ENCODE results near the gene CMBL.

Gene CMBL

DNA sequence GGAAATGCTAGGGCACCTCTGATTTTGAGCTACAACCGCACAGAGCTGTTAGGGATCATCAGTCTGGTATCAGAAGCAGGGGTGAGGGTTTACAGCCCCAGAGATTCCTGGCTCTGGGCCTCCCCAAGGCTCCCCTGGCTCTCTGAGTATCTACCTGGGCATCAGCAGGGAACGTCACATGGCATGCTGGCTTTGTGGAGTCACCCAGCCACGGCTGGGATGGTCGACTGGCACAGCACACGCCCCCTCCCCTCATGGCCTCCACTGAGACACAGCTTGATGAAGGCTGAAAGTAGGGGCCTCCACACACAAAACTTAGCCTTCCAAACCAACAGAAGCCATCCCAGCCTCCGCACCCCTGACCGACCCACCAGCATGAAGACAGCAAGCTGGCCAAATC lies 74.7 kb downstream of the CMBL start:
- Histone ChIP-seq H3F3A (ENCODE audit: control insufficient read depth, insufficient read depth) (no peaks in the 10 kb centered on the region), H3K9me2 (replicated peaks; ENCODE audit: control insufficient read depth, low read length) (no peaks in the 10 kb centered on the region), H3K27me3 (ENCODE audit: control insufficient read depth, low read length) (no peaks in the 10 kb centered on the region), H3K79me2 (ENCODE audit: control insufficient read depth, low read length) (no peaks in the 10 kb centered on the region), H4K20me1 (ENCODE audit: control insufficient read depth, insufficient read depth, low read depth, low read length) (no peaks in the 10 kb centered on the region), H3K36me3 (ENCODE audit: control insufficient read depth, low read length) (peaks cover 23% of the 10 kb centered on the region), H3K27ac (ENCODE audit: low read depth, low read length) (no peak overlapping the region), H3K4me1 (ENCODE audit: control insufficient read depth, low read length) (no peaks in the 10 kb centered on the region), H3K9me3 (ENCODE audit: control insufficient read depth, insufficient read depth, low read length) (no peaks in the 10 kb centered on the region), H3K4me2 (ENCODE audit: low read length) (no peak overlapping the region), H3K4me3 (ENCODE audit: low read length) (no peak overlapping the region)
- TF ChIP-seq, protein P1, sequence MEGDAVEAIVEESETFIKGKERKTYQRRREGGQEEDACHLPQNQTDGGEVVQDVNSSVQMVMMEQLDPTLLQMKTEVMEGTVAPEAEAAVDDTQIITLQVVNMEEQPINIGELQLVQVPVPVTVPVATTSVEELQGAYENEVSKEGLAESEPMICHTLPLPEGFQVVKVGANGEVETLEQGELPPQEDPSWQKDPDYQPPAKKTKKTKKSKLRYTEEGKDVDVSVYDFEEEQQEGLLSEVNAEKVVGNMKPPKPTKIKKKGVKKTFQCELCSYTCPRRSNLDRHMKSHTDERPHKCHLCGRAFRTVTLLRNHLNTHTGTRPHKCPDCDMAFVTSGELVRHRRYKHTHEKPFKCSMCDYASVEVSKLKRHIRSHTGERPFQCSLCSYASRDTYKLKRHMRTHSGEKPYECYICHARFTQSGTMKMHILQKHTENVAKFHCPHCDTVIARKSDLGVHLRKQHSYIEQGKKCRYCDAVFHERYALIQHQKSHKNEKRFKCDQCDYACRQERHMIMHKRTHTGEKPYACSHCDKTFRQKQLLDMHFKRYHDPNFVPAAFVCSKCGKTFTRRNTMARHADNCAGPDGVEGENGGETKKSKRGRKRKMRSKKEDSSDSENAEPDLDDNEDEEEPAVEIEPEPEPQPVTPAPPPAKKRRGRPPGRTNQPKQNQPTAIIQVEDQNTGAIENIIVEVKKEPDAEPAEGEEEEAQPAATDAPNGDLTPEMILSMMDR (IDR thresholded peaks at IDR 0.05; ENCODE audit: low read depth, low read length, poor library complexity, severe bottlenecking) = no peak
- no peak for TF ChIP-seq EZH2phosphoT487 (IDR thresholded peaks at IDR 0.05; ENCODE audit: borderline replicate concordance, low read length)

- TF ChIP-seq EZH2phosphoT487 (IDR thresholded peaks at IDR 0.05; ENCODE audit: borderline replicate concordance, low read length) = no peak
- TF ChIP-seq, protein P1 (IDR thresholded peaks at IDR 0.05; ENCODE audit: low read depth, low read length, poor library complexity, severe bottlenecking) = no peak
- Histone ChIP-seq H3K4me1 (ENCODE audit: control insufficient read depth, low read length) (no peaks in the 10 kb centered on the region), H3K9me3 (ENCODE audit: control insufficient read depth, insufficient read depth, low read length) (no peaks in the 10 kb centered on the region), H3K4me2 (ENCODE audit: low read length) (no peak overlapping the region), H3F3A (ENCODE audit: control insufficient read depth, insufficient read depth) (no peaks in the 10 kb centered on the region), H3K9me2 (replicated peaks; ENCODE audit: control insufficient read depth, low read length) (no peaks in the 10 kb centered on the region), H4K20me1 (ENCODE audit: control insufficient read depth, insufficient read depth, low read depth, low read length) (no peaks in the 10 kb centered on the region), H3K27ac (ENCODE audit: low read depth, low read length) (no peak overlapping the region), H3K4me3 (ENCODE audit: low read length) (no peak overlapping the region), H3K36me3 (ENCODE audit: control insufficient read depth, low read length) (peaks cover 23% of the 10 kb centered on the region), H3K79me2 (ENCODE audit: control insufficient read depth, low read length) (no peaks in the 10 kb centered on the region), H3K27me3 (ENCODE audit: control insufficient read depth, low read length) (no peaks in the 10 kb centered on the region)
These were observed 75.3 kb downstream of the CMBL start for GRCh38 chr5:10232386-10232785.

DNA sequence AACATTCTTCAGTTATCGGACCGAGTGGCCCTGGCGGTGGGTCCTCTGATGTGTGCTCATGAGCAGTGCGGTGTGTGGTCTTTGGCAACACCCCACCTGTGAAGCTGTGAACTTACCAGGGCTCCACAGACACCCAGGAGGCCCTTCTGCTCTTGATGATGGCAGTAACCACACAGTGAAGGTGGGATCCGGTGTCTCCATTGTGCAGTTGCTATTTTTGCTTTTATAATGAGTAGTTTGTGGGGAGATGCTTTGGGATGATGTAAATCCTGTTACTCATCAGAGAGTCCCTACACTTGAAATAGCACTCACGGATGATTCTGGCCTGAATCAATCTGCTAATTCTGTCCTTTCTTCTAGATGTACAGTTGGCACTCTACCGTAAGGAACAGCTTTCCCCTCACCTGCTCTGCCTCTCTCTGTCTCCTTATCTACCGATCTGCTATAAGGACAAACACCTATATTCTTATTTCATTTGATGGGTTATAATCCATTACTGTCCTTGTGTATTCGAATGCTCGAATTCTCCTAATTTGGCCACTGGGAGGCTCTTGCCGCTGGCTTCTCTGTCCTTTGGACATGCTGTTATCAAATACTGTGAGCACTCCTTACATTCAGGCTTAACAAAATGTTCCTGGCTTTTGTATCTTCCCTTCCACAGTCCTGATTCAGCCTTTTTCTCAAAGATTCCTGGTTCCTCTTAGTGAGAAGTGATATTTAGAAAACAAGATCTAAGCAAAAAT lies 78.2 kb downstream of the CMBL start:
- Histone ChIP-seq H3K9me3 (ENCODE audit: control insufficient read depth, insufficient read depth, low read length) (no peaks in the 10 kb centered on the region), H3F3A (ENCODE audit: control insufficient read depth, insufficient read depth) (no peaks in the 10 kb centered on the region), H3K4me3 (ENCODE audit: low read length) (no peak overlapping the region), H3K27me3 (ENCODE audit: control insufficient read depth, low read length) (no peaks in the 10 kb centered on the region), H3K4me1 (ENCODE audit: control insufficient read depth, low read length) (no peaks in the 10 kb centered on the region), H4K20me1 (ENCODE audit: control insufficient read depth, insufficient read depth, low read depth, low read length) (no peaks in the 10 kb centered on the region), H3K79me2 (ENCODE audit: control insufficient read depth, low read length) (no peaks in the 10 kb centered on the region), H3K27ac (ENCODE audit: low read depth, low read length) (no peak overlapping the region), H3K36me3 (ENCODE audit: control insufficient read depth, low read length) (peaks cover 8% of the 10 kb centered on the region), H3K4me2 (ENCODE audit: low read length) (no peak overlapping the region), H3K9me2 (replicated peaks; ENCODE audit: control insufficient read depth, low read length) (no peaks in the 10 kb centered on the region)
- TF ChIP-seq, protein P1 (IDR thresholded peaks at IDR 0.05; ENCODE audit: low read depth, low read length, poor library complexity, severe bottlenecking) = no peak
- TF ChIP-seq EZH2phosphoT487 (IDR thresholded peaks at IDR 0.05; ENCODE audit: borderline replicate concordance, low read length) = no peak

Measured in DOHH2 (cell line).